NB4 (cell line): ENCODE data around the gene NUDT7.

ENCODE experiments used
- CTCF ChIP-seq: IDR thresholded peaks from one replicate; pipeline ENCODE4 v1.5.1; 2012; ENCODE audit warnings: low read depth, low read length
- MYC ChIP-seq: IDR thresholded peaks from 2 replicates; pipeline ENCODE4 v1.6.1; 2011; ENCODE audit warnings: low read depth, low read length
- POLR2A ChIP-seq: IDR thresholded peaks from 2 replicates; pipeline ENCODE4 v1.6.1; 2011; ENCODE audit warnings: mild to moderate bottlenecking; ENCODE audit not compliant: insufficient read length; ENCODE audit errors: extremely low read depth

- TF ChIP-seq POLR2A, result no peak
- TF ChIP-seq CTCF, result no peak
- TF ChIP-seq MYC, result no peak
Observed at GRCh38 chr16:77715145-77715544, 7.2 kb upstream of the NUDT7 start.
